K562 (cell line): ENCODE data around the gene HADHA. TPM values are rescaled to one million over a fixed set of nuclear protein-coding genes. Genes with fewer than 3 reads are reported as not detected.

Experiments
- CREM ChIP-seq: IDR thresholded peaks from 2 replicates; pipeline ENCODE4 v1.6.1; 2014; ENCODE audit warnings: antibody characterized with exemption, low read depth
- CSDE1 ChIP-seq, 2 experiments: fragments of 450-650 bp; IDR thresholded peaks; 2 replicates each; pipeline ENCODE4 v1.6.1; 2016; ENCODE audit warnings: mild to moderate bottlenecking in 1 of 2
- DNMT1 ChIP-seq: fragments of 450-650 bp; IDR thresholded peaks from 2 replicates; pipeline ENCODE4 v1.6.1; 2016; ENCODE audit warnings: antibody characterized with exemption, mild to moderate bottlenecking
- FOXP1 ChIP-seq: sonication (generic); formaldehyde crosslinking; IDR thresholded peaks from 2 replicates; pipeline ENCODE4 v1.8.0; 2022; ENCODE audit warnings: mild to moderate bottlenecking, missing genetic modification reagents
- GABPA ChIP-seq: fragments of 200-800 bp; sonication (Bioruptor generic); conservative IDR thresholded peaks from 2 replicates; pipeline ENCODE4 v1.6.1; 2016; ENCODE audit warnings: low read depth, missing genetic modification characterization, missing compliant biosample characterization
- HNRNPL ChIP-seq: fragments of 200-400 bp; formaldehyde crosslinking; IDR thresholded peaks from 2 replicates; pipeline ENCODE4 v1.6.1; 2017; ENCODE audit warnings: low read depth, mild to moderate bottlenecking, low read length
- ILF3 ChIP-seq: fragments of 450-650 bp; IDR thresholded peaks from 2 replicates; pipeline ENCODE4 v1.6.1; 2018; ENCODE audit warnings: antibody characterized with exemption, mild to moderate bottlenecking, moderate library complexity, borderline replicate concordance
- KAT2B ChIP-seq: IDR thresholded peaks from one replicate; pipeline ENCODE4 v1.6.1; 2012; ENCODE audit warnings: low read depth, mild to moderate bottlenecking, control low read depth, inconsistent platforms, low read length, moderate library complexity
- MECOM ChIP-seq: fragments of 250-450 bp; sonication (Bioruptor Pico); IDR thresholded peaks from 2 replicates; pipeline ENCODE4 v1.8.0; 2022; ENCODE audit warnings: inconsistent platforms
- MEF2D ChIP-seq: conservative IDR thresholded peaks from 2 replicates; pipeline ENCODE4 v1.6.1; 2016; ENCODE audit warnings: low read depth, missing genetic modification characterization, missing compliant biosample characterization
- NR2C1 ChIP-seq, 2 experiments: fragments of 450-650 bp; IDR thresholded peaks; 2 replicates each; pipeline ENCODE4 v1.6.1; 2017; ENCODE audit warnings: mild to moderate bottlenecking in 2 of 2, antibody characterized with exemption in 1 of 2, inconsistent platforms in 1 of 2, missing compliant biosample characterization in 1 of 2, missing genetic modification characterization in 1 of 2
- NR3C1 ChIP-seq: sonication (generic); formaldehyde crosslinking; IDR thresholded peaks from 2 replicates; pipeline ENCODE4 v1.8.1; 2022; ENCODE audit warnings: missing genetic modification reagents
- POU5F1 ChIP-seq: fragments of 150-350 bp; IDR thresholded peaks from 2 replicates; pipeline ENCODE4 v1.6.1; 2014; ENCODE audit warnings: borderline replicate concordance, low read length, low read depth, mild to moderate bottlenecking; ENCODE audit not compliant: partially characterized antibody
- PRMT5 ChIP-seq: sonication (generic); formaldehyde crosslinking; IDR thresholded peaks from 2 replicates; pipeline ENCODE4 v1.5.0; 2020; ENCODE audit warnings: missing genetic modification reagents
- SAP30 ChIP-seq: fragments of 200-600 bp; sonication (generic); IDR thresholded peaks from 2 replicates; pipeline ENCODE4 v1.6.1; 2012; ENCODE audit warnings: borderline replicate concordance, low read depth, mild to moderate bottlenecking, moderate library complexity, low read length, control low read depth, inconsistent platforms; ENCODE audit not compliant: insufficient read depth, poor library complexity, severe bottlenecking
- SIN3B ChIP-seq: fragments of 450-650 bp; IDR thresholded peaks from 2 replicates; pipeline ENCODE4 v1.6.1; 2017; ENCODE audit warnings: low read depth, mild to moderate bottlenecking, moderate library complexity
- ZNF584 ChIP-seq: fragments of 200-800 bp; sonication (Bioruptor generic); IDR thresholded peaks from 2 replicates; pipeline ENCODE4 v1.6.1; 2016; ENCODE audit warnings: low read depth, mild to moderate bottlenecking, missing genetic modification characterization, missing compliant biosample characterization
- polyA plus RNA-seq, 8 experiments: library from polyadenylated mRNA; depleted of rRNA in 4 of 8; stranded (reverse) in 5 of 8; unstranded in 3 of 8; fragments of >200 nt; fragmentation: Nextera tagmentation in 2 of 8; fragmentation: Illumina TruSeq in 1 of 8; extraction: Ambion mirVana in 2 of 8; extraction: Trizol in 1 of 8; gene quantifications; 2 replicates each; pipeline versions ENCODE4 v1.2.1 to v1.2.3, GENCODE V29; 2011 to 2014; ENCODE audit warnings: inconsistent platforms in 1 of 8, missing spikeins in 1 of 8
- total RNA-seq, 7 experiments: library from RNA; depleted of rRNA in 6 of 7; stranded (reverse); fragments of >200 nt in 6 of 7; fragmentation: Illumina TruSeq in 2 of 7; extraction: Trizol in 2 of 7; gene quantifications; 2 replicates each; pipeline versions ENCODE4 v1.2.1 to v1.2.3, GENCODE V29; 2011 to 2021; ENCODE audit warnings: low replicate concordance in 1 of 7
- TF ChIP-seq, protein P1 (sequence below): fragments of 250-450 bp; sonication (Bioruptor Pico); IDR thresholded peaks from 2 replicates; pipeline ENCODE4 v1.8.0; 2022; ENCODE audit warnings: inconsistent platforms
- TF ChIP-seq, protein P2 (sequence below): sonication (generic); formaldehyde crosslinking; IDR thresholded peaks from 2 replicates; pipeline ENCODE4 v1.8.0; 2023; ENCODE audit warnings: missing genetic modification reagents, mild to moderate bottlenecking, borderline replicate concordance

Gene HADHA
- total and polyA plus RNA-seq, 9 of the 15 experiments (the other 6 are each of a cell fraction or from before 2014, with no cell fraction given), result 145 to 326 (median 202) TPM

DNA sequence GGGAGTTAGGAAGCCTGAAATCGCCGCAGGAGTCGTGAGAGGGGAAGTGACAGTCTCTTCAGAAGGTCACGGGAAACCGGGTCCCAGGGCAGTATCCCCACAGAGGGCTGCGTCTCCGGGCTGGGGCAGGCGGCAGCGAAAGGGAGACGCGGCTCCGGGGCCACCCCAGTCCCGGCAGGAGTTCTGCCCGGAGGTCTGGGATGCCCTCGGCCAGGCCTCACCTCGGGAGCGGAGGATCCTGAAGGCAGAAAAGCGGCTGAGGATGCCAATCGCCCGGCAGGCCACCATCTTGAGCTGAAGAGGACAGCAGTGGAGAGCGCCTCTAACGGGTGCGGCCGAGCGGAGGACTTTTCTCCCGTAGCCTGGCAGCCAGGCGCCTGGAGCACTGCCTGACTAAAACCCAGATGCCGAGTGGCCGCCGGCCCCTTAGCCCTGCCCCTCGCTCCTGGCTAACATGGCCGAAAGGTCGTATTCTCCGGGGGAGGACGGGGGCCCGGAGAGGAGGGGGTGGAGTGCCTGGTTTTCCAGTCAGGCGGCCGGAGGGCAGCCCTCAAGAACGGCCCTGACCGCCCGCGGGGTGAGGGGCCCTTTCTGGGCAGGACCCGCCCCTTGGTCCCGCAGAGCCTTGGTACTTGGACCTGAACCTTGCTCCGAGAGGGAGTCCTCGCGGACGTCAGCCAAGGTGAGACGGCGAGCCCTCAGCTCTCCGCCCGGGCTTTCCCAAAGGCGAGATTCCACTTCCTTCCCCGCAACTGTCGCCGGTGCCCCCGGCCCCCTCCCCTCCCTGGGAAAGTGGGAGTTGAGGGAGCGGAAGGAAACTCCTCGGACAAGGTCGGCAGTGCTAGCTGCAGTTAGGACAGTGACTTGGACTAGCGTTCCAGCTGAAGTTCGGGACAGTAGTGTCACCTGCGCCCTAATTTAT lies at the start of gene HADHA, which contains the start of gene HADHB (continued):
- TF ChIP-seq ILF3, result peak; percentile 73; the same call in 1 of the 2 replicates
- TF ChIP-seq SAP30, result peak; percentile 76
- no peak for TF ChIP-seq DNMT1
- TF ChIP-seq KAT2B, result no peak
- no peak for TF ChIP-seq MEF2D (tag)
- peak; percentile 70 for TF ChIP-seq NR2C1 (IDR thresholded peaks at IDR 0.05)
- peak; percentile 90 for TF ChIP-seq NR2C1 (tag; IDR thresholded peaks at IDR 0.05)
- TF ChIP-seq CSDE1 (IDR thresholded peaks at IDR 0.05), result no peak
- TF ChIP-seq SIN3B, result peak; percentile 86
- TF ChIP-seq CREM, result peak; percentile 42; the same call in 1 of the 2 replicates
- TF ChIP-seq, protein P1, sequence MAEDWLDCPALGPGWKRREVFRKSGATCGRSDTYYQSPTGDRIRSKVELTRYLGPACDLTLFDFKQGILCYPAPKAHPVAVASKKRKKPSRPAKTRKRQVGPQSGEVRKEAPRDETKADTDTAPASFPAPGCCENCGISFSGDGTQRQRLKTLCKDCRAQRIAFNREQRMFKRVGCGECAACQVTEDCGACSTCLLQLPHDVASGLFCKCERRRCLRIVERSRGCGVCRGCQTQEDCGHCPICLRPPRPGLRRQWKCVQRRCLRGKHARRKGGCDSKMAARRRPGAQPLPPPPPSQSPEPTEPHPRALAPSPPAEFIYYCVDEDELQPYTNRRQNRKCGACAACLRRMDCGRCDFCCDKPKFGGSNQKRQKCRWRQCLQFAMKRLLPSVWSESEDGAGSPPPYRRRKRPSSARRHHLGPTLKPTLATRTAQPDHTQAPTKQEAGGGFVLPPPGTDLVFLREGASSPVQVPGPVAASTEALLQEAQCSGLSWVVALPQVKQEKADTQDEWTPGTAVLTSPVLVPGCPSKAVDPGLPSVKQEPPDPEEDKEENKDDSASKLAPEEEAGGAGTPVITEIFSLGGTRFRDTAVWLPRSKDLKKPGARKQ (CRISPR knock-in tag), result no peak
- TF ChIP-seq PRMT5 (CRISPR knock-in tag), result no peak
- TF ChIP-seq, protein P2, sequence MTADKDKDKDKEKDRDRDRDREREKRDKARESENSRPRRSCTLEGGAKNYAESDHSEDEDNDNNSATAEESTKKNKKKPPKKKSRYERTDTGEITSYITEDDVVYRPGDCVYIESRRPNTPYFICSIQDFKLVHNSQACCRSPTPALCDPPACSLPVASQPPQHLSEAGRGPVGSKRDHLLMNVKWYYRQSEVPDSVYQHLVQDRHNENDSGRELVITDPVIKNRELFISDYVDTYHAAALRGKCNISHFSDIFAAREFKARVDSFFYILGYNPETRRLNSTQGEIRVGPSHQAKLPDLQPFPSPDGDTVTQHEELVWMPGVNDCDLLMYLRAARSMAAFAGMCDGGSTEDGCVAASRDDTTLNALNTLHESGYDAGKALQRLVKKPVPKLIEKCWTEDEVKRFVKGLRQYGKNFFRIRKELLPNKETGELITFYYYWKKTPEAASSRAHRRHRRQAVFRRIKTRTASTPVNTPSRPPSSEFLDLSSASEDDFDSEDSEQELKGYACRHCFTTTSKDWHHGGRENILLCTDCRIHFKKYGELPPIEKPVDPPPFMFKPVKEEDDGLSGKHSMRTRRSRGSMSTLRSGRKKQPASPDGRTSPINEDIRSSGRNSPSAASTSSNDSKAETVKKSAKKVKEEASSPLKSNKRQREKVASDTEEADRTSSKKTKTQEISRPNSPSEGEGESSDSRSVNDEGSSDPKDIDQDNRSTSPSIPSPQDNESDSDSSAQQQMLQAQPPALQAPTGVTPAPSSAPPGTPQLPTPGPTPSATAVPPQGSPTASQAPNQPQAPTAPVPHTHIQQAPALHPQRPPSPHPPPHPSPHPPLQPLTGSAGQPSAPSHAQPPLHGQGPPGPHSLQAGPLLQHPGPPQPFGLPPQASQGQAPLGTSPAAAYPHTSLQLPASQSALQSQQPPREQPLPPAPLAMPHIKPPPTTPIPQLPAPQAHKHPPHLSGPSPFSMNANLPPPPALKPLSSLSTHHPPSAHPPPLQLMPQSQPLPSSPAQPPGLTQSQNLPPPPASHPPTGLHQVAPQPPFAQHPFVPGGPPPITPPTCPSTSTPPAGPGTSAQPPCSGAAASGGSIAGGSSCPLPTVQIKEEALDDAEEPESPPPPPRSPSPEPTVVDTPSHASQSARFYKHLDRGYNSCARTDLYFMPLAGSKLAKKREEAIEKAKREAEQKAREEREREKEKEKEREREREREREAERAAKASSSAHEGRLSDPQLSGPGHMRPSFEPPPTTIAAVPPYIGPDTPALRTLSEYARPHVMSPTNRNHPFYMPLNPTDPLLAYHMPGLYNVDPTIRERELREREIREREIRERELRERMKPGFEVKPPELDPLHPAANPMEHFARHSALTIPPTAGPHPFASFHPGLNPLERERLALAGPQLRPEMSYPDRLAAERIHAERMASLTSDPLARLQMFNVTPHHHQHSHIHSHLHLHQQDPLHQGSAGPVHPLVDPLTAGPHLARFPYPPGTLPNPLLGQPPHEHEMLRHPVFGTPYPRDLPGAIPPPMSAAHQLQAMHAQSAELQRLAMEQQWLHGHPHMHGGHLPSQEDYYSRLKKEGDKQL, result no peak
- TF ChIP-seq MECOM (CRISPR knock-in tag), result no peak
- TF ChIP-seq FOXP1 (CRISPR knock-in tag), result 0 out of 2 replicates have a peak, but pooled peaks have one; percentile 43
- TF ChIP-seq HNRNPL, result no peak; the same call in 1 of the 2 replicates
- no peak for TF ChIP-seq ZNF584 (CRISPR knock-in tag)
- no peak for TF ChIP-seq POU5F1
- TF ChIP-seq NR3C1 (CRISPR knock-in tag), result no peak
- peak; percentile 45; the same call in 1 of the 2 replicates for TF ChIP-seq GABPA (tag)
